SK-N-SH (cell line): ENCODE results near the gene CDK14. TPM values are rescaled to one million over a fixed set of nuclear protein-coding genes. Genes with fewer than 3 reads are reported as not detected.

Experiments used
- CTCF ChIA-PET: fragments of 300-600, 350-600 bp; formaldehyde crosslinking; extraction: SDS; loops from one replicate; lab custom pipeline; 2021; lab: Yijun Ruan, JAX
- POLR2A ChIA-PET: fragments of 350-600 bp; sonication (Branson Sonifier 250); formaldehyde crosslinking; extraction: SDS; loops from one replicate; lab custom pipeline; 2020; ENCODE audit warnings: antibody characterized with exemption, inconsistent platforms; lab: Yijun Ruan, JAX
- DNase-seq: peaks from one replicate; pipeline ENCODE4 v3.0.0; 2012
- H2AFZ ChIP-seq: fragments of 200-600 bp; sonication (generic); 2 replicates; pipeline ENCODE4 v1.8.1; 2016; ENCODE audit warnings: antibody characterized with exemption, mild to moderate bottlenecking, low read depth
- H3F3A ChIP-seq: fragments of 200-600 bp; sonication (generic); replicated peaks from 2 replicates; pipeline ENCODE3; 2016; ENCODE audit warnings: antibody characterized with exemption, mild to moderate bottlenecking; ENCODE audit not compliant: insufficient read depth
- H3K27ac ChIP-seq, 2 experiments: fragments of 200-500 bp in 1 of 2; fragments of 200-600 bp in 1 of 2; sonication (Bioruptor generic) in 1 of 2; sonication (generic), shearing (Covaris generic) in 1 of 2; 2 replicates each; pipeline versions ENCODE4 v1.5.1 to v1.6.1; 2014 to 2016; ENCODE audit warnings: low read depth in 2 of 2, inconsistent platforms in 1 of 2, low read length in 1 of 2, mild to moderate bottlenecking in 1 of 2, mixed read lengths in 1 of 2
- H3K27me3 ChIP-seq: fragments of 200-600 bp; sonication (generic), shearing (Covaris generic); 2 replicates; pipeline ENCODE4 v1.6.1; 2016; ENCODE audit warnings: mixed run types; ENCODE audit not compliant: insufficient read depth
- H3K36me3 ChIP-seq, 2 experiments: fragments of 200-500 bp in 1 of 2; fragments of 200-600 bp in 1 of 2; sonication (Bioruptor generic) in 1 of 2; sonication (generic) in 1 of 2; replicated peaks in 1 of 2; 2 replicates each; pipeline versions ENCODE3 to v1.5.1; 2014 to 2016; ENCODE audit warnings: low read length in 1 of 2, mild to moderate bottlenecking in 1 of 2; ENCODE audit not compliant: insufficient read depth in 2 of 2, control insufficient read depth in 1 of 2
- H3K4me1 ChIP-seq, 2 experiments: fragments of 200-500 bp in 1 of 2; fragments of 200-600 bp in 1 of 2; sonication (Bioruptor generic) in 1 of 2; sonication (generic), shearing (Covaris generic) in 1 of 2; 2 replicates each; pipeline versions ENCODE4 v1.5.1 to v1.6.1; 2014 to 2016; ENCODE audit warnings: low read depth in 1 of 2, low read length in 1 of 2, mixed run types in 1 of 2; ENCODE audit not compliant: insufficient read depth in 2 of 2, control insufficient read depth in 1 of 2
- H3K4me2 ChIP-seq: fragments of 200-600 bp; sonication (generic), shearing (Covaris generic); 2 replicates; pipeline ENCODE4 v1.6.1; 2017; ENCODE audit warnings: mixed run types
- H3K4me3 ChIP-seq, 2 experiments: fragments of 200-500 bp in 1 of 2; fragments of 200-600 bp in 1 of 2; sonication (Bioruptor generic) in 1 of 2; sonication (generic), shearing (Covaris generic) in 1 of 2; 2 replicates each; pipeline versions ENCODE4 v1.5.1 to v1.8.1; 2014 to 2016; ENCODE audit warnings: low read depth in 2 of 2, inconsistent platforms in 1 of 2, low read length in 1 of 2, mild to moderate bottlenecking in 1 of 2, mixed read lengths in 1 of 2, moderate library complexity in 1 of 2
- H3K79me2 ChIP-seq: fragments of 200-600 bp; sonication (generic); 2 replicates; pipeline ENCODE4 v1.8.1; 2017; ENCODE audit warnings: mild to moderate bottlenecking; ENCODE audit not compliant: insufficient read depth
- H3K9ac ChIP-seq: fragments of 200-600 bp; sonication (generic); 2 replicates; pipeline ENCODE4 v1.6.1; 2017; ENCODE audit warnings: mixed run types
- H3K9me2 ChIP-seq: fragments of 200-600 bp; sonication (generic); 2 replicates; pipeline ENCODE4 v1.6.1; 2017; ENCODE audit warnings: mixed run types
- H3K9me3 ChIP-seq: fragments of 200-600 bp; sonication (generic); 2 replicates; pipeline ENCODE4 v1.6.1; 2017; ENCODE audit warnings: mixed run types, mild to moderate bottlenecking, moderate library complexity
- H4K20me1 ChIP-seq: fragments of 200-600 bp; sonication (generic); 2 replicates; pipeline ENCODE4 v1.6.1; 2017; ENCODE audit warnings: mild to moderate bottlenecking, mixed run types; ENCODE audit not compliant: insufficient read depth
- CHD2 ChIP-seq: fragments of 150-350 bp; IDR thresholded peaks from 2 replicates; pipeline ENCODE4 v1.6.1; 2018; ENCODE audit warnings: low read length; ENCODE audit not compliant: partially characterized antibody
- ELF1 ChIP-seq: IDR thresholded peaks from 2 replicates; pipeline ENCODE4 v1.4.0; 2012
- FOSL2 ChIP-seq: IDR thresholded peaks from 2 replicates; pipeline ENCODE4 v1.4.0; 2012; ENCODE audit warnings: low read depth, mild to moderate bottlenecking, moderate library complexity, borderline replicate concordance
- GABPA ChIP-seq: IDR thresholded peaks from 2 replicates; pipeline ENCODE4 v1.4.0; 2012; ENCODE audit warnings: low read depth, mild to moderate bottlenecking
- JUND ChIP-seq: IDR thresholded peaks from 2 replicates; pipeline ENCODE4 v1.4.0; 2012
- MEF2A ChIP-seq: IDR thresholded peaks from 2 replicates; pipeline ENCODE4 v1.4.0; 2012; ENCODE audit warnings: low read depth, borderline replicate concordance
- MXI1 ChIP-seq: IDR thresholded peaks from 2 replicates; pipeline ENCODE4 v1.6.1; 2012; ENCODE audit warnings: mild to moderate bottlenecking, low read depth, low read length, improper control_type of control experiment
- NRF1 ChIP-seq: IDR thresholded peaks from 2 replicates; pipeline ENCODE4 v1.6.1; 2012; ENCODE audit warnings: low read depth, mild to moderate bottlenecking, low read length
- RAD21 ChIP-seq: IDR thresholded peaks from 2 replicates; pipeline ENCODE4 v1.6.1; 2012; ENCODE audit warnings: mild to moderate bottlenecking, low read length
- RXRA ChIP-seq: IDR thresholded peaks from 2 replicates; pipeline ENCODE4 v1.4.0; 2012; ENCODE audit warnings: low read depth, mild to moderate bottlenecking, borderline replicate concordance
- SMC3 ChIP-seq: IDR thresholded peaks from 2 replicates; pipeline ENCODE4 v1.6.1; 2012; ENCODE audit warnings: low read depth, low read length, improper control_type of control experiment
- TAF1 ChIP-seq: IDR thresholded peaks from 2 replicates; pipeline ENCODE4 v1.6.1; 2012; ENCODE audit warnings: low read depth, mild to moderate bottlenecking, low read length, moderate library complexity, borderline replicate concordance
- TCF12 ChIP-seq: IDR thresholded peaks from 2 replicates; pipeline ENCODE4 v1.4.0; 2012
- YY1 ChIP-seq: IDR thresholded peaks from 2 replicates; pipeline ENCODE4 v1.4.0; 2012; ENCODE audit warnings: low read depth, mild to moderate bottlenecking
- WGBS: methylation state at CpG from one replicate; pipeline ENCODE4 v1.1.6; 2017; ENCODE audit warnings: low lambda C conversion rate; 5-methylcytosine and 5-hydroxymethylcytosine counted together
- polyA plus RNA-seq, 3 experiments: library from polyadenylated mRNA; depleted of rRNA; stranded (reverse); fragments of >200 nt; gene quantifications; 2 replicates each; pipeline ENCODE4 v1.2.3, GENCODE V29; 2012
- TF ChIP-seq, protein P1 (sequence below): IDR thresholded peaks from 2 replicates; pipeline ENCODE4 v1.4.0; 2012; ENCODE audit warnings: low read depth, borderline replicate concordance
- TF ChIP-seq, protein P2 (sequence below): fragments of 150-350 bp; IDR thresholded peaks from 2 replicates; pipeline ENCODE4 v1.6.1; 2017; ENCODE audit warnings: antibody characterized with exemption, low read length, low read depth, borderline replicate concordance
- TF ChIP-seq, protein P3 (sequence below): IDR thresholded peaks from 2 replicates; pipeline ENCODE4; 2012
- TF ChIP-seq, protein P4 (sequence below): fragments of 200-600 bp; sonication (generic); IDR thresholded peaks from 2 replicates; pipeline ENCODE4 v1.6.1; 2017; ENCODE audit warnings: antibody characterized with exemption, mild to moderate bottlenecking, moderate library complexity
- TF ChIP-seq, protein P5 (sequence below): IDR thresholded peaks from 2 replicates; pipeline ENCODE4 v1.4.0; 2012; ENCODE audit warnings: low read depth

The CDK14 gene
- polyA plus RNA-seq, 1 of the 3 experiments (the other 2 are of a cell fraction), result 13.9 TPM

DNA sequence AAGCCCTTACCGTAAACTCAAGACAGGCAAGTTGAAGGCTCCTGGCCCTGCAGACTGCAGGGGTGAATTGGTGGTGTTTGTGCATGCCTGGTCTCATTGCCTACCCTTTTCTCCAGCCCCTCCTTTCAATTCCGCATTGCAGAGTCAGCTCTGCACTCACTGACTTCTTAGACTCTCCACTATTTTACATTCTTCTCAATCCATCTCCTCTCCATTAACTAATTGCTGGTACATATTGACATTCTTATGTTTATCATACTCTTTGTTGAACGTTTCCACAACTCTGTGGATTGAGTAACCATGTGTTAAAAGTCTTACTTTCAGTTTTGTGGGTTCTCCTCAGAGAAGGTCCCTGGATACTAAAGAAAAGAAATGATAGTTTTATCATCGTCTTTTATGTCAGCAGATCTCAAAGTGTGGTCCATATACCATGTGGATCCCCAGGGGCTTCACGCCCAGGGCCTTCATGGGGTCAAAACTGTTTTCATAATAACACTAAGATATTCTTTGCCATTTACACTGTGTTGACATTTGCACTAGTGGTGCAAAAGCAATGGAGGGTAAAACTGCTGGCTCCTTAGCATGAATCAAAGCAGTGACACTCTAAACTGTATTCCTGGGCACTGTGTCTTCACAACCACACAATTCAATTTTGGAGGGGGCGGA lies 532.7 kb downstream of the CDK14 start:
- CTCF ChIA-PET, result interaction anchor here (0.7 to 1.3 kb wide), 3 partner anchors 32 to 673 kb away, joined by 3 read pairs; no protein-coding TSS in a partner anchor

DNA sequence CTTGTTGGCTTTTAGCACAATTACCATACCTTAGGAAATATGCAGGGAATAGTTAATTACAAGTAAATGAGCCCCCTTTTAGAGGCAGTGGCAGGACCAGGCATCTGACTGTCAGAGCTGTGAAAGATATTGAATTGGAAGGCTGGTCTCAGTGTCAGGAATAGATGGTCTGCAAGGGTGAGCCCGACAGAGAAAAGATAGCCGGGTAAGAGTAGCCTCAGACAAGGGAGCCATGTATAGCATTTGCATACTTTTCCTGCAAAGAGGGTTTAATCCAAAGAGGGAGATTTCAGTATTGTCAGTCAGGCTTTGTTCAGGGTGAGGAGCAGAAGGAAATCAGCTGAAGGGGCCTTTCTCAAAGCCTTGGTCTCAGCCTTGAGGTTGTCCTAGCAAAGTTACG lies 539.2 kb downstream of the CDK14 start:
- no peaks in the 10 kb centered on the region for H3F3A ChIP-seq
- no peaks in the 10 kb centered on the region; the same call in 1 of the 2 replicates for H3K9me3 ChIP-seq
- CTCF ChIA-PET, result interaction anchor here (0.8 to 1.8 kb wide), 2 partner anchors 45 to 51 kb away, joined by 3 to 7 read pairs; no protein-coding TSS in a partner anchor
- peaks cover 2 to 29% of the 10 kb centered on the region in 2 experiments for H3K36me3 ChIP-seq
- no peak overlapping the region for H3K4me3 ChIP-seq
- no peak overlapping the region for H3K9ac ChIP-seq
- DNase-seq, result no peak
- POLR2A ChIA-PET, result no interaction called here
- H3K9me2 ChIP-seq, result no peaks in the 10 kb centered on the region
- no peak overlapping the region for H3K4me2 ChIP-seq
- no peaks in the 10 kb centered on the region for H3K27me3 ChIP-seq
- no peaks in the 10 kb centered on the region for H4K20me1 ChIP-seq
- no peak overlapping the region for H2AFZ ChIP-seq
- no peaks in the 10 kb centered on the region for H3K79me2 ChIP-seq
- 85% methylated on average over 3 of the region's 3 CpGs for WGBS
- no peak overlapping the region for H3K27ac ChIP-seq
- H3K4me1 ChIP-seq, result peaks cover 0 to 10% of the 10 kb centered on the region in 2 experiments; a peak in 2 of 4 replicates
- no peak for TF ChIP-seq FOSL2
- no peak for TF ChIP-seq SMC3
- no peak for TF ChIP-seq NRF1
- TF ChIP-seq, protein P1, sequence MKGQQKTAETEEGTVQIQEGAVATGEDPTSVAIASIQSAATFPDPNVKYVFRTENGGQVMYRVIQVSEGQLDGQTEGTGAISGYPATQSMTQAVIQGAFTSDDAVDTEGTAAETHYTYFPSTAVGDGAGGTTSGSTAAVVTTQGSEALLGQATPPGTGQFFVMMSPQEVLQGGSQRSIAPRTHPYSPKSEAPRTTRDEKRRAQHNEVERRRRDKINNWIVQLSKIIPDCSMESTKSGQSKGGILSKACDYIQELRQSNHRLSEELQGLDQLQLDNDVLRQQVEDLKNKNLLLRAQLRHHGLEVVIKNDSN, result no peak
- TF ChIP-seq, protein P2, sequence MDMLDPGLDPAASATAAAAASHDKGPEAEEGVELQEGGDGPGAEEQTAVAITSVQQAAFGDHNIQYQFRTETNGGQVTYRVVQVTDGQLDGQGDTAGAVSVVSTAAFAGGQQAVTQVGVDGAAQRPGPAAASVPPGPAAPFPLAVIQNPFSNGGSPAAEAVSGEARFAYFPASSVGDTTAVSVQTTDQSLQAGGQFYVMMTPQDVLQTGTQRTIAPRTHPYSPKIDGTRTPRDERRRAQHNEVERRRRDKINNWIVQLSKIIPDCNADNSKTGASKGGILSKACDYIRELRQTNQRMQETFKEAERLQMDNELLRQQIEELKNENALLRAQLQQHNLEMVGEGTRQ, result no peak
- no peak for TF ChIP-seq TAF1
- TF ChIP-seq, protein P3, sequence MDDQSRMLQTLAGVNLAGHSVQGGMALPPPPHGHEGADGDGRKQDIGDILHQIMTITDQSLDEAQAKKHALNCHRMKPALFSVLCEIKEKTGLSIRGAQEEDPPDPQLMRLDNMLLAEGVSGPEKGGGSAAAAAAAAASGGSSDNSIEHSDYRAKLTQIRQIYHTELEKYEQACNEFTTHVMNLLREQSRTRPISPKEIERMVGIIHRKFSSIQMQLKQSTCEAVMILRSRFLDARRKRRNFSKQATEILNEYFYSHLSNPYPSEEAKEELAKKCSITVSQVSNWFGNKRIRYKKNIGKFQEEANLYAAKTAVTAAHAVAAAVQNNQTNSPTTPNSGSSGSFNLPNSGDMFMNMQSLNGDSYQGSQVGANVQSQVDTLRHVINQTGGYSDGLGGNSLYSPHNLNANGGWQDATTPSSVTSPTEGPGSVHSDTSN, result no peak
- TF ChIP-seq RAD21, result no peak
- TF ChIP-seq MEF2A, result no peak
- TF ChIP-seq, protein P4, sequence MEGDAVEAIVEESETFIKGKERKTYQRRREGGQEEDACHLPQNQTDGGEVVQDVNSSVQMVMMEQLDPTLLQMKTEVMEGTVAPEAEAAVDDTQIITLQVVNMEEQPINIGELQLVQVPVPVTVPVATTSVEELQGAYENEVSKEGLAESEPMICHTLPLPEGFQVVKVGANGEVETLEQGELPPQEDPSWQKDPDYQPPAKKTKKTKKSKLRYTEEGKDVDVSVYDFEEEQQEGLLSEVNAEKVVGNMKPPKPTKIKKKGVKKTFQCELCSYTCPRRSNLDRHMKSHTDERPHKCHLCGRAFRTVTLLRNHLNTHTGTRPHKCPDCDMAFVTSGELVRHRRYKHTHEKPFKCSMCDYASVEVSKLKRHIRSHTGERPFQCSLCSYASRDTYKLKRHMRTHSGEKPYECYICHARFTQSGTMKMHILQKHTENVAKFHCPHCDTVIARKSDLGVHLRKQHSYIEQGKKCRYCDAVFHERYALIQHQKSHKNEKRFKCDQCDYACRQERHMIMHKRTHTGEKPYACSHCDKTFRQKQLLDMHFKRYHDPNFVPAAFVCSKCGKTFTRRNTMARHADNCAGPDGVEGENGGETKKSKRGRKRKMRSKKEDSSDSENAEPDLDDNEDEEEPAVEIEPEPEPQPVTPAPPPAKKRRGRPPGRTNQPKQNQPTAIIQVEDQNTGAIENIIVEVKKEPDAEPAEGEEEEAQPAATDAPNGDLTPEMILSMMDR, result no peak
- no peak for TF ChIP-seq RXRA
- TF ChIP-seq GABPA, result no peak
- TF ChIP-seq CHD2, result no peak

More for the DNA sequence above, 532.7 kb downstream of the CDK14 start:
- H3K4me1 ChIP-seq, result peaks cover 0 to 19% of the 10 kb centered on the region in 2 experiments; a peak in 2 of 4 replicates
- H3K9me3 ChIP-seq, result no peaks in the 10 kb centered on the region; the same call in 1 of the 2 replicates
- H4K20me1 ChIP-seq, result no peaks in the 10 kb centered on the region
- TF ChIP-seq ELF1 (no peak), MXI1 (no peak), GABPA (no peak), JUND (no peak), CHD2 (no peak), YY1 (no peak), TCF12 (no peak), RXRA (no peak)
- TF ChIP-seq, protein P5, sequence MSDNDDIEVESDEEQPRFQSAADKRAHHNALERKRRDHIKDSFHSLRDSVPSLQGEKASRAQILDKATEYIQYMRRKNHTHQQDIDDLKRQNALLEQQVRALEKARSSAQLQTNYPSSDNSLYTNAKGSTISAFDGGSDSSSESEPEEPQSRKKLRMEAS, result no peak
- TF ChIP-seq, protein P3, result no peak
- TF ChIP-seq, protein P2, result no peak
- no peaks in the 10 kb centered on the region for H3K9me2 ChIP-seq
- H3F3A ChIP-seq, result no peaks in the 10 kb centered on the region
- H2AFZ ChIP-seq, result no peak overlapping the region
- H3K79me2 ChIP-seq, result no peaks in the 10 kb centered on the region
- POLR2A ChIA-PET, result no interaction called here
- no peak overlapping the region for H3K27ac ChIP-seq
- H3K4me2 ChIP-seq, result no peak overlapping the region
- no peak overlapping the region for H3K9ac ChIP-seq
- H3K4me3 ChIP-seq, result no peak overlapping the region
- no peaks in the 10 kb centered on the region for H3K27me3 ChIP-seq
- peaks cover 2 to 17% of the 10 kb centered on the region in 2 experiments for H3K36me3 ChIP-seq
- WGBS, result 86% methylated on average over 6 of the region's 6 CpGs
- DNase-seq, result no peak
